Measurements from ENCODE around the gene HFM1. TPM values are rescaled to one million over a fixed set of nuclear protein-coding genes. Genes with fewer than 3 reads are reported as not detected.

The HFM1 gene
- polyA plus RNA-seq, 1 donor (not counting 4 experiments of a cell fraction or from before 2014, with no cell fraction given): not detected

- Histone ChIP-seq H3K9ac (ENCODE audit: control insufficient read depth, extremely low read depth, insufficient read depth, low read length) (no peak overlapping the region), H3K4me1 (ENCODE audit: control insufficient read depth, extremely low read depth, insufficient read depth, low read length) (no peaks in the 10 kb centered on the region), H3K36me3 (ENCODE audit: control insufficient read depth in 2 of 2, extremely low read depth in 1 of 2, insufficient read depth in 2 of 2, low read length in 2 of 2) (no peaks in the 10 kb centered on the region), H3K4me3 (ENCODE audit: control insufficient read depth in 2 of 3, extremely low read depth in 1 of 3, insufficient read depth in 2 of 3, low read depth in 1 of 3, low read length in 3 of 3) (no peak overlapping the region), H4K20me1 (ENCODE audit: control insufficient read depth, extremely low read depth, insufficient read depth, low read length) (no peaks in the 10 kb centered on the region), H3K79me2 (ENCODE audit: control insufficient read depth, insufficient read depth, low read length) (no peaks in the 10 kb centered on the region), H3K27me3 (ENCODE audit: control insufficient read depth, extremely low read depth, insufficient read depth, low read length) (no peaks in the 10 kb centered on the region), H3K9me1 (ENCODE audit: control insufficient read depth, extremely low read depth, insufficient read depth, low read length) (no peaks in the 10 kb centered on the region), H3K9me3 (ENCODE audit: control insufficient read depth, low read depth, low read length) (no peaks in the 10 kb centered on the region), H3K27ac (ENCODE audit: control insufficient read depth, insufficient read depth, low read length) (no peak overlapping the region), H2AFZ (ENCODE audit: control insufficient read depth, low read length) (no peak overlapping the region), H3K4me2 (ENCODE audit: control insufficient read depth, extremely low read depth, insufficient read depth, low read depth, low read length) (no peak overlapping the region)
- dilution Hi-C loops (cut with MboI; ENCODE audit: extremely low pct_ligation_motif_present, low sequenced_read_pairs): no loop called here
- TF ChIP-seq CTCF (optimal IDR thresholded peaks at IDR 0.05 in 1 of 3, IDR thresholded peaks at IDR 0.05 in 1 of 3, conservative IDR thresholded peaks at IDR 0.05 in 1 of 3; ENCODE audit: extremely low read depth in 1 of 3, insufficient read depth in 2 of 3, low read length in 3 of 3): no peak
- no peak for TF ChIP-seq EZH2 (IDR thresholded peaks at IDR 0.05; ENCODE audit: low read length)
- DNase-seq (ENCODE audit: low read depth, low spot score) (no peak), FAIRE-seq (no peak)
Measured at GRCh38 chr1:91338501-91338900, 66.1 kb downstream of the HFM1 start.

DNA sequence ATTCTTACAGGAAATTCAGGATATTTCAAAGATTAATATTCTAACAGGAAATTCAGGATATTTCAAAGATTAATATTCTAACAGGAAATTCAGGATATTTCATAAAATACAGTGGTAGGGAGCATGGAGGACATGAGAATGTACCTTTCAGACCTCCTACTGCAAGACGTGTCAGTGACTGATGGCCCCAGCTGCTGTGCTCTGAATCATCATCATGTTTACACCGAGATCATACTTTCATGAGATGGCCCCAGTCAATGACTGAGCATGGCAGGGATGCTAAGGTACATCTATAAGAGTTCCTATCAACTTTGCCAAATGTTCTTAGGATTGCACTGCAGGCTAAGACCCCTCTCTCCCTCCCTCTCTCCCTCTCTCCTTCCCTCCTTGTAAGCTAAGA lies 69.0 kb downstream of the HFM1 start:
- H4K20me1 ChIP-seq (ENCODE audit: control insufficient read depth, extremely low read depth, insufficient read depth, low read length): no peaks in the 10 kb centered on the region
- dilution Hi-C loops (cut with MboI; ENCODE audit: extremely low pct_ligation_motif_present, low sequenced_read_pairs): no loop called here
- no peaks in the 10 kb centered on the region for H3K79me2 ChIP-seq (ENCODE audit: control insufficient read depth, insufficient read depth, low read length)
- DNase-seq (ENCODE audit: low read depth, low spot score): no peak
- H3K9me1 ChIP-seq (ENCODE audit: control insufficient read depth, extremely low read depth, insufficient read depth, low read length): no peaks in the 10 kb centered on the region
- no peak overlapping the region for H3K4me2 ChIP-seq (ENCODE audit: control insufficient read depth, extremely low read depth, insufficient read depth, low read depth, low read length)
- H2AFZ ChIP-seq (ENCODE audit: control insufficient read depth, low read length): no peak overlapping the region
- H3K4me3 ChIP-seq (ENCODE audit: control insufficient read depth in 2 of 3, extremely low read depth in 1 of 3, insufficient read depth in 2 of 3, low read depth in 1 of 3, low read length in 3 of 3): no peak overlapping the region
- H3K9me3 ChIP-seq (ENCODE audit: control insufficient read depth, low read depth, low read length): no peaks in the 10 kb centered on the region
- H3K27ac ChIP-seq (ENCODE audit: control insufficient read depth, insufficient read depth, low read length): no peak overlapping the region
- no peak overlapping the region for H3K9ac ChIP-seq (ENCODE audit: control insufficient read depth, extremely low read depth, insufficient read depth, low read length)
- H3K27me3 ChIP-seq (ENCODE audit: control insufficient read depth, extremely low read depth, insufficient read depth, low read length): no peaks in the 10 kb centered on the region
- no peaks in the 10 kb centered on the region for H3K4me1 ChIP-seq (ENCODE audit: control insufficient read depth, extremely low read depth, insufficient read depth, low read length)
- no peak for FAIRE-seq
- TF ChIP-seq EZH2 (IDR thresholded peaks at IDR 0.05; ENCODE audit: low read length): no peak
- H3K36me3 ChIP-seq (ENCODE audit: control insufficient read depth in 2 of 2, extremely low read depth in 1 of 2, insufficient read depth in 2 of 2, low read length in 2 of 2): no peaks in the 10 kb centered on the region

DNA sequence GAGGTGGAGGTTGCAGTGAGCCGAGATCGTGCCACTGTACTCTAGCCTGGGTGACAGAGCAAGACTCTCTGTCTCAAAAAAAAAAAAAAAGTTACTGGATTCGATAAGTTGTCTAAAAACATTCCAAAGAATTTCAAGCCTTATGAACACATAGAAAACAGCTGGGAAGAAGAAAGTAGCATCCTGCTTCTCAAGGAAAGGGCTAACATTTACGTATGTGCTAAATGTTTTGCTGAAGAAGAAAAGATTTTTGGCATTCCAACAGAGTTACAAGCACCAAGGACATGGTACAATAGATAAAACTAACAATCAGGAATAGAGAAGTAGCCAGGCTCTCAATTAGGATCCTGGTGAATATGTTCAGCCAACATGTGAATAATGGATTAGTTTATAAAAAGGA lies 69.8 kb downstream of the HFM1 start:
- no peak overlapping the region for H3K4me3 ChIP-seq (ENCODE audit: control insufficient read depth in 2 of 3, extremely low read depth in 1 of 3, insufficient read depth in 2 of 3, low read depth in 1 of 3, low read length in 3 of 3)
- H3K36me3 ChIP-seq (ENCODE audit: control insufficient read depth in 2 of 2, extremely low read depth in 1 of 2, insufficient read depth in 2 of 2, low read length in 2 of 2): no peaks in the 10 kb centered on the region
- no peaks in the 10 kb centered on the region for H3K4me1 ChIP-seq (ENCODE audit: control insufficient read depth, extremely low read depth, insufficient read depth, low read length)
- no peak overlapping the region for H3K9ac ChIP-seq (ENCODE audit: control insufficient read depth, extremely low read depth, insufficient read depth, low read length)
- H3K4me2 ChIP-seq (ENCODE audit: control insufficient read depth, extremely low read depth, insufficient read depth, low read depth, low read length): no peak overlapping the region
- H3K27ac ChIP-seq (ENCODE audit: control insufficient read depth, insufficient read depth, low read length): no peak overlapping the region
- no peak for DNase-seq (ENCODE audit: low read depth, low spot score)
- no peaks in the 10 kb centered on the region for H3K79me2 ChIP-seq (ENCODE audit: control insufficient read depth, insufficient read depth, low read length)
- no peak overlapping the region for H2AFZ ChIP-seq (ENCODE audit: control insufficient read depth, low read length)
- H3K27me3 ChIP-seq (ENCODE audit: control insufficient read depth, extremely low read depth, insufficient read depth, low read length): no peaks in the 10 kb centered on the region
- no peak for TF ChIP-seq CTCF (optimal IDR thresholded peaks at IDR 0.05 in 1 of 3, IDR thresholded peaks at IDR 0.05 in 1 of 3, conservative IDR thresholded peaks at IDR 0.05 in 1 of 3; ENCODE audit: extremely low read depth in 1 of 3, insufficient read depth in 2 of 3, low read length in 3 of 3)
- no peak for TF ChIP-seq EZH2 (IDR thresholded peaks at IDR 0.05; ENCODE audit: low read length)
- no peaks in the 10 kb centered on the region for H4K20me1 ChIP-seq (ENCODE audit: control insufficient read depth, extremely low read depth, insufficient read depth, low read length)
- dilution Hi-C loops (cut with MboI; ENCODE audit: extremely low pct_ligation_motif_present, low sequenced_read_pairs): no loop called here
- no peaks in the 10 kb centered on the region for H3K9me3 ChIP-seq (ENCODE audit: control insufficient read depth, low read depth, low read length)
- FAIRE-seq: no peak
- no peaks in the 10 kb centered on the region for H3K9me1 ChIP-seq (ENCODE audit: control insufficient read depth, extremely low read depth, insufficient read depth, low read length)

Measured in keratinocyte (primary cell).